NK-92 treated with Interleukin-12 subunit alpha and Interleukin-12 subunit beta, amount 100 ng/mL, for 24 hours (cell line): Measurements from ENCODE around the gene AKNAD1.
"Not testable (repeated sequence)": the region's sequence is repeated elsewhere in the genome, so short reads cannot be mapped to it uniquely, and the experiment has no call there.

Source experiments
- DNase-seq: peaks from one replicate; lab custom pipeline; 2025; lab: John Stamatoyannopoulos, UW

The AKNAD1 gene, protein sequence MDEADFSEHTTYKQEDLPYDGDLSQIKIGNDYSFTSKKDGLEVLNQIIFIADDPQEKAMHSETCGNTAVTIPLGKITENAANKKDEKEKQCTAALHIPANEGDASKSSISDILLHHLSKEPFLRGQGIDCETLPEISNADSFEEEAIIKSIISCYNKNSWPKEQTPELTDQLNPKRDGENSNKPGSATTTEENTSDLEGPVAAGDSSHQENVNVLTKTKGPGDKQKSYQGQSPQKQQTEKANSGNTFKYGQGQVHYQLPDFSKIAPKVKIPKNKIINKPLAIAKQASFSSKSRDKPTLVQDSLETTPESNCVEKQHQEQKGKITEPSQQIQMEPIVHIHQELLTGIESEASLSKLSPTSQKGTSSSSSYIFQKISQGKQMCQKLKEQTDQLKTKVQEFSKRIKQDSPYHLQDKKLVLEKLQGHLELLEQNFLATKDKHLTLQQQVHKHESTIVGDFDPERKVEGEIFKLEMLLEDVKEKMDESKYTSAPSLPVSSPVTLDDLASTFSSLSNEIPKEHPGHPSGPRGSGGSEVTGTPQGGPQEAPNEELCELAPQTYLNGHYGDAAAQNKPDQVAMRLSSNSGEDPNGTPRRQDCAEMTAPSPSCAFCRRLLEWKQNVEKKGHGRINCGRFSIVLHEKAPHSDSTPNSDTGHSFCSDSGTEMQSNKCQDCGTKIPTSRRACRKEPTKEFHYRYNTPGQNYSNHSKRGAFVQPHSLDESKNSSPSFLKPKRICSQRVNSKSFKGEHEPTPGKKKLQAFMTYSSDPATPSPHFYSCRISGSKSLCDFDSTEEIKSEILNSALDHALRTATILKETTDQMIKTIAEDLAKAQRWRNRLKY

DNA sequence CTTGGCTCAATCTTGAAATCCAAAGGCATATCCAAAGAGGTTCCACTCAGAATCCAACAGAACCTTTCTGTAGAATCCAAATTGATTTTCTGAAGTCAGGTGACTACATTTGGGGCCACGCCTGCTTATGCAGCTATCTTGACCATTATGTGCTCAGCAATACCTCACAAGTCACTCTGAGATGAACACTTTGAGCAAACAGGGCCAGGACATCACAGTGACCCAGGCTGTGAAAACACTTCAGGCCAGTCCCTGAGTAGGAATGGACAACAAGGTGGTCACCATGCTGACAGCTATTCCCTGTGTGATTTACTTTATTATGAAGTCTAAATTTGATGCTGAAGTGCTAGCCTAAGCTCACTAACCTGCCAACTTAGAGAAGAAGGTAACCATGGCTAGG lies at the start of gene AKNAD1:
Gene AKNAD1, minus strand, starts transcription at position 101 of the 400 bp plus-strand sequence. CDS start 4,430 bp downstream, outside the sequence.
- DNase-seq, result no peak

- no peak for DNase-seq
Measured at GRCh38 chr1:108901106-108901505, 44.2 kb upstream of the AKNAD1 start.

DNA sequence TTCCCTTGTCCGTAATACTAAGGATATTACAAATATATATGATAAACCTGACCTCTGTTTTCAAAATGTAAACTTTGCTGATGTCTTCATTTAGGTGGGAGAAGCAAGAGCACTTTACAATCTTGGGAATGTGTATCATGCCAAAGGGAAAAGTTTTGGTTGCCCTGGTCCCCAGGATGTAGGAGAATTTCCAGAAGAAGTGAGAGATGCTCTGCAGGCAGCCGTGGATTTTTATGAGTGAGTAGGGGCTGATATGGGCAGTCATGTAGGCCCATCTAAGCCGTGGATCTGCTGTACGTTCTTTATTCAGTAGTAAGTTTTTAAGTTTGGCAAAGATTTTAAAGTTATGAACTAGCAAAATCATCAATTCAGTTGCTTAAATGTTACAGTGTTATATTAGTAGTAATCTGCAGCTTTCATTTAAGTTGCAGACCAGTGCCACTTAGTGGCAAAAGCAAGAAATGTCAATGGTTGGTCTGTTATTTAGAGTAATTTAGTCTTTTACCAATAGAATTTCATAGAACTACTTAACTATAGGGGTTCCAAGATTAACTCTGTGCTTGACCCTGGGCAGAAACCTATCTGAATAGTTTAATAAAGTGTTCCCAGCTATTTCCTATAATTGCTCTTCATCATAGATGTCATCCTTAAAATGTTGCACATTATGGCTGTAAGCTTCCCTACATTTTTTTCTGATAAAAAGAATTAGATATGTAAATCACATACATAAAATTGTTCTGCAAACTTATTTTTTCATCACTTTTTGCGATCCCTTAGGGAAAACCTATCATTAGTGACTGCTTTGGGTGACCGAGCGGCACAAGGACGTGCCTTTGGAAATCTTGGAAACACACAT lies 41.2 kb upstream of the AKNAD1 start:
- no peak for DNase-seq

DNA sequence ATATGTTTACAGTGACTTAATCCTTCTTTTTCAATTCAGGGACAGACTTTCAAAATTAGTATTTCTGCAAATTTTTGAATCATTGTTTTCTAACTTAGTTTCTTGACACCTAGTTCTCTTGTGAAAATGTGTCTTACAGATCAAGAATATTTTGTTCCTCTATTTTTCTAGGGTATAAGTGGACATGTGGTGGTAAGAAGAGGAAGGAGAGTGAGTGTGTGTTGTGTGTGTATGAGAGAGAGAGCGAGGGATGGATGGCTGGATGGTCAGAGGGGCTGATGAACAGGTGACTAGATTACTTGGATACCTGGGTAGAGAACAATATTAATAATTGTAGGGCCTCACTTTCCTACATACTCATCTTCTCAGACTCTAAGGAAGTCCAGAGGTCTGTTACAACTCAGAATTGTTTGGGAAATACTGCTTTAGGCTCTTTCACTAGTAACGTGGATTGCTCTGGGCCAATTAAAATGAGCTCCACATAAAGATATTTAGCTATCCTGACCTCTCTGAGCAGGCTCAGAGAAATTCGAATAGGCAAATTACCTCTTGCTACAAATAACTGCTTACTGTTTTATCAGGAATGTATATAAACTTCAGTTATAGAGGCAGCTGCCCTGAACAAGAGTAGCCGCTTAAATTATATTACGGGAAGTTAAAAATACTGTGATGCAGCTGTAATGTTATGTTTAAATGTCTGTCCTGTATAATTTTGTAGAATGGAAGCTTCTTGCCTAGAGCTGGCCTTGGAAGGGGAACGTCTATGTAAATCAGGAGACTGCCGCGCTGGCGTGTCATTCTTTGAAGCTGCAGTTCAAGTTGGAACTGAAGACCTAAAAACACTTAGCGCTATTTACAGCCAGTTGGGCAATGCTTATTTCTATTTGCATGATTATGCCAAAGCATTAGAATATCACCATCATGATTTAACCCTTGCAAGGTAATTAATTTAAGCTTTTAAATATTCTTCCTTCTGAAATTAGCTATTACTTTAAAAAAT lies 39.6 kb upstream of the AKNAD1 start:
- no peak for DNase-seq

- no peak for DNase-seq
Measured at GRCh38 chr1:108893141-108893530, 36.2 kb upstream of the AKNAD1 start.

GRCh38 chr1:108892356-108893140 lies 35.7 kb upstream of the AKNAD1 start:
- DNase-seq, result no peak

DNA sequence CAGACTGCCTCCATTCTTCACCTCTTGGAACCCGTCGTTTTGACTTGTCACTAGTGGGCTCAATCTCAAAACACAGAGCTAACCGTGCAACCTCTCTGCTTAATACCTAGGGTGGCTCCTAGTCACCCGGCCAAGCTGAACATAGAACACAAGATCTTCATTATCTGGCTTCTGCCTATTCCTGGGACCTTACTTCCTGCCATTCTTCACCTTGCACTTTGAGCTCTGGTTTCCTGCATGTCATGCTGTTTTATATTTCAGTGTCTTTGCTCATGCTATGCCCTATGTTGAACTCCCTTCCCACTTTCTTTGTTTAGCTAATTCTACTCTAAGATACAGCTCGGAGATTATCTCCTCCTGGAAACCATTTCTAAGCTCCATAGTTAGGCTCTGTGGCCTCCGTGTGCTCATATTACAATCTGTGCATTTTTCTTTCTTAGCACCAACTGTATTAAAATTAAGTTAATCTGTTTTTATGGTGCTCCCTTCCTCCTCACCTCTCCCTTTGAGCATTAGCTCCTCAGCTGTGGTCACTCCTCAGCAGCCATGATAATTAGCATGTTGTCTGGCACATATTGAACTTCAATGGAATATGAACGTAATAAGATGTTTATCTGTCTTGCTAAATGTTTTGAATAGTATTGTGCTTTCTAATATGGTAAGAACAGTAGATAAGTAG lies 33.0 kb upstream of the AKNAD1 start:
- DNase-seq, result no peak

DNA sequence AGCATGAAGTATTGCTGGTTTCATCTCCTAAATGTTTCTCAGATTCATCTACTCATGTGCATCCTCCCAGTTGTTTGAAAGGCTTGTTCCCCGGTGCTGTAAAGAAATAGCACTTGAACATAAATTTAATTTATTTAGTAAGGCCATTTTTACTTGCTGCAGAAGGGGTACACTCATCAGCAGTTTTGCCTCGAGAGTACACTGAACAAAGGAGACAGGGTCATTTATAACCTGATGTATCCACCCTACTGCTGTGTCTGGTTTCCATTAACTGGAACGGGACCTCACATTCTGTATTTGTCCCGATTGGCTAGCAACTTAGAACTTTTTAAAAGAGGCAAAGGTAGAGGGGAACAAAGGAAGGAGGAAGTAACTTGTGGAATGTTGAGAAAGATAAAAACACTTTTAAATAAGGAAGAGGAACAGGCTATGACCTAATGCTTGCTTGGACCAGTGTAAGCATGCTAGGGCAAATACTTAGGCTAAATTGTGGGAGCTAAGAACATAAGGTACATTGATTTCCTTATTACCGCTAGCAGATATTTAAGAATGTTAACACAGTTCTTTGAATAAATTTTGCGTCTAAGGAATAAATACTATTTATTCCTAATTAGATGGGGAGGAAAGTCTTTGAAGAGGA lies 32.2 kb upstream of the AKNAD1 start:
- not testable (repeated sequence) for DNase-seq

- DNase-seq, result no peak
Measured at GRCh38 chr1:108886292-108886691, 29.4 kb upstream of the AKNAD1 start.

DNA sequence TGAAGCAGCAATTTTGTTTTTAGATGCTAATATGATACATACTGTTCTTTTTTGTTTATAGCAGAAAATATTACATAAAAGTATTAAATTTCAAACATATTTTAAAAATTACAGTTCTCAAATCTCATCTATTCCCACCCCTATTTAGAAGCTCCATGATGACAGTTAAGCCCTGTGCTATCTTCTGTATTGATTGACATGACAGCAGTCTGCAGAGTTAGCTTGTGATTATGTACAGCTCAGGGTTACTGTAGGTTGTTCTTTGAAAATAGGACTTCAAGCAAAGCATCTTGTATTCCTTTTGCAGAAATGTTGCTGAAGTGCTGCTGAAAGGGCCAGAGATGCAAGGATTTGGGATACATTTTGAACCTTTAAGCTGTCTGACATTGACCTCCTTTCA lies 28.1 kb upstream of the AKNAD1 start:
- DNase-seq, result no peak

DNA sequence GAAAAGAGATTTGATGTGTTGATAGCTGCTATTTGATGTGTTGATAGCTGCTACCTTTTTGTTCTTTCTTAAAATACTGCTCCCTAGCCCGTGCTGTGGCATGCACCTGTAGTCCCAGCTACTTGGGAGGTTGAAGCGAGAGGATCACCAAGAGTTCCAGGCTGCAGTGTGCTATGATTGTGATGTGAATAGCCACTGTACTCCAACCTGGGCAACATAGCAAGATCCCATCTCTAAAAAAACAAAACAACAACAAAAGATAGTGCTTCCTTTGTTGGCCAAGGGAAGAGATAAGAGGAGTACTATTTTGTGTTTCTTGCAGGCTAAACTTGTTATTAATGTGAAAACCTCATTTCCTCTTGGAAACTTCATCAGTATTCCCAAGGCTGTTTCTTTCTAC lies 25.9 kb upstream of the AKNAD1 start:
- DNase-seq, result no peak

GRCh38 chr1:108881369-108881768 lies 24.5 kb upstream of the AKNAD1 start:
- no peak for DNase-seq

DNA sequence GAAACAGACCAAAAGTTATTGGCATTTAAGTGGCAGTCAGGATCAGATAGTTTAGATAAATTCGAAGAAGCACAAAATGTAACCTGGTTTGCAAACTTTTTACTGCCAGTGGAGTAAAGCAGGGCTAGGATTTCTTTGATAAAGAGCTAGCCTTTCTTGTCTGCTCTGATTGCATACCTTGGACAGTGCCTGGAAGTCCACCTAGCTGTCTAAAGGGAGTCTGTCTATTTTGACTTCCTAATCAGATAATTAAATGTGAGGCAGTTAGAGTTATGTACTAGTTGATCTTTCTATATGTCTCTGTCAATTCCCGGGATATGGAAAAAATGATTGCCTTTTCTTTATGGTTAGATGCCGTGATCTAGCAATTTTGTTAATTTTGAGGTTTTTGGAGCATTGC lies 24.0 kb upstream of the AKNAD1 start:
- no peak for DNase-seq

- DNase-seq, result no peak
Measured at GRCh38 chr1:108878678-108879077, 21.8 kb upstream of the AKNAD1 start.

- no peak for DNase-seq
Measured at GRCh38 chr1:108878160-108878469, 21.2 kb upstream of the AKNAD1 start.

- no peak for DNase-seq
Measured at GRCh38 chr1:108877348-108878159, 20.7 kb upstream of the AKNAD1 start.

GRCh38 chr1:108871050-108871724 lies 14.3 kb upstream of the AKNAD1 start:
- DNase-seq, result no peak
